HG02973 (cell line): ENCODE data around the gene TEPSIN.

ENCODE experiments used
- ATAC-seq: cut with Tn5 transposase; IDR thresholded peaks from one replicate; pipeline ENCODE4 v1.9.1; 2021; ENCODE audit warnings: moderate library complexity; ENCODE audit not compliant: unreplicated experiment

Gene TEPSIN

GRCh38 chr17:81222620-81222905 is 16.3 kb downstream of the TEPSIN start:
- no peak for ATAC-seq

GRCh38 chr17:81221842-81222619 is 16.8 kb downstream of the TEPSIN start:
- ATAC-seq, result no peak

- ATAC-seq, result no peak
Observed at GRCh38 chr17:81221371-81221841, 17.4 kb downstream of the TEPSIN start.

- no peak for ATAC-seq
Observed at GRCh38 chr17:81219476-81220180, 19.2 kb downstream of the TEPSIN start.

GRCh38 chr17:81218991-81219390 is 19.9 kb downstream of the TEPSIN start:
- no peak for ATAC-seq

GRCh38 chr17:81218459-81218858 is 20.4 kb downstream of the TEPSIN start:
- no peak for ATAC-seq

GRCh38 chr17:81217491-81217890 is 21.4 kb downstream of the TEPSIN start:
- ATAC-seq, result no peak

GRCh38 chr17:81213978-81214377 is 24.9 kb downstream of the TEPSIN start:
- no peak for ATAC-seq

- no peak for ATAC-seq
Observed at GRCh38 chr17:81212365-81212764, 26.5 kb downstream of the TEPSIN start.

- no peak for ATAC-seq
Observed at GRCh38 chr17:81210868-81211267, 28.0 kb downstream of the TEPSIN start.

- no peak for ATAC-seq
Observed at GRCh38 chr17:81210466-81210865, 28.4 kb downstream of the TEPSIN start.

- ATAC-seq, result no peak
Observed at GRCh38 chr17:81209141-81209540, 29.7 kb downstream of the TEPSIN start.

- no peak for ATAC-seq
Observed at GRCh38 chr17:81208651-81209050, 30.2 kb downstream of the TEPSIN start.

- ATAC-seq, result no peak
Observed at GRCh38 chr17:81207610-81208581, 31.0 kb downstream of the TEPSIN start.

GRCh38 chr17:81206657-81207056 is 32.2 kb downstream of the TEPSIN start:
- ATAC-seq, result no peak

- no peak for ATAC-seq
Observed at GRCh38 chr17:81206166-81206565, 32.7 kb downstream of the TEPSIN start.

- ATAC-seq, result no peak
Observed at GRCh38 chr17:81204578-81204977, 34.3 kb downstream of the TEPSIN start.

GRCh38 chr17:81203136-81203535 is 35.7 kb downstream of the TEPSIN start:
- no peak for ATAC-seq

GRCh38 chr17:81202318-81202717 is 36.5 kb downstream of the TEPSIN start:
- no peak for ATAC-seq

GRCh38 chr17:81200695-81201580 is 37.9 kb downstream of the TEPSIN start:
- ATAC-seq, result no peak
